WERI-Rb-1 (cell line): ENCODE measurements around the gene ZYG11B.
A peak's percentile ranks its signal among the peaks of the same experiment; 100 is the strongest.
"Not testable (repeated sequence)": the region's sequence is repeated elsewhere in the genome, so short reads cannot be mapped to it uniquely, and the experiment has no call there.

Experiments
- DNase-seq: peaks from one replicate; pipeline ENCODE4 v3.0.0-alpha.2; 2020
- H3K27ac ChIP-seq: fragments of 250-450 bp; sonication (Bioruptor Pico); 2 replicates; pipeline ENCODE4 v1.5.1; 2020; ENCODE audit warnings: mild to moderate bottlenecking, moderate library complexity
- H3K27me3 ChIP-seq: fragments of 250-450 bp; sonication (Bioruptor Pico); 2 replicates; pipeline ENCODE4 v1.5.1; 2021; ENCODE audit warnings: mild to moderate bottlenecking, low read depth, moderate library complexity; ENCODE audit not compliant: insufficient read depth, severe bottlenecking
- H3K36me3 ChIP-seq: fragments of 250-450 bp; sonication (Bioruptor Pico); 2 replicates; pipeline ENCODE4 v1.5.1; 2020; ENCODE audit warnings: mild to moderate bottlenecking, moderate library complexity
- H3K4me3 ChIP-seq: 2 replicates; pipeline ENCODE4 v1.5.1; 2011; ENCODE audit warnings: low read depth, mild to moderate bottlenecking, control low read depth, low read length
- H3K9me3 ChIP-seq: fragments of 250-450 bp; sonication (Bioruptor Pico); 2 replicates; pipeline ENCODE4 v1.5.1; 2021; ENCODE audit warnings: mild to moderate bottlenecking, moderate library complexity; ENCODE audit not compliant: severe bottlenecking
- CTCF ChIP-seq: IDR thresholded peaks from 2 replicates; pipeline ENCODE4 v1.5.1; 2011; ENCODE audit warnings: low read depth, mild to moderate bottlenecking, control low read depth, inconsistent platforms, low read length

The ZYG11B gene

DNA sequence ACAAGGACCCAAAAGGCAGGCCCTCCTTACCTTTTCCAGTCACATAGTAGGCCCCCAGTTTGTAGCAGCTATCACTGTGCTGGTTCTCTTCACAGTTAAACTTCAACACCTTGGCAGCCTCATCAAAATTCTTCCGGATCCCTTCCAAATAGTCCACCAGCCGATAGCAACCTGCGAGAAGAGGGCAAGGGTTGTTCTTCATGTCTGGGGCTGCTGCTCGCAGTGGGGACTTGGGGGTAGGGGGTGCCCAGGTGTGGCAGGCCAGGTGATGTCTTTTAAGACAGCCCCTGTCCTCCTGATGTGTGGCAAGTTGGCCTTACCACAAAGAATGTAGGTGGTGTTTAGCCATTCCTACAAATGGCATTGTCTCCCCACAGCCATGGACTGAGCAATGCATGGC lies 33.6 kb upstream of the ZYG11B start:
- no peaks in the 10 kb centered on the region for H3K9me3 ChIP-seq
- no peak overlapping the region for H3K27ac ChIP-seq
- H3K36me3 ChIP-seq = peaks cover 58% of the 10 kb centered on the region
- no peak for TF ChIP-seq CTCF
- no peak overlapping the region for H3K4me3 ChIP-seq
- no peaks in the 10 kb centered on the region for H3K27me3 ChIP-seq
- no peak for DNase-seq

GRCh38 chr1:52693351-52693750 lies 32.9 kb upstream of the ZYG11B start:
- peaks cover 52% of the 10 kb centered on the region for H3K36me3 ChIP-seq
- DNase-seq, H3K27ac ChIP-seq, H3K9me3 ChIP-seq, H3K4me3 ChIP-seq, H3K27me3 ChIP-seq: not testable (repeated sequence)

- Histone ChIP-seq H3K27ac (no peak overlapping the region), H3K36me3 (peaks cover 48% of the 10 kb centered on the region), H3K4me3 (no peak overlapping the region), H3K27me3 (no peaks in the 10 kb centered on the region), H3K9me3 (no peaks in the 10 kb centered on the region)
- DNase-seq = no peak
- no peak for TF ChIP-seq CTCF
These were observed 32.4 kb upstream of the ZYG11B start for GRCh38 chr1:52693843-52694242.

DNA sequence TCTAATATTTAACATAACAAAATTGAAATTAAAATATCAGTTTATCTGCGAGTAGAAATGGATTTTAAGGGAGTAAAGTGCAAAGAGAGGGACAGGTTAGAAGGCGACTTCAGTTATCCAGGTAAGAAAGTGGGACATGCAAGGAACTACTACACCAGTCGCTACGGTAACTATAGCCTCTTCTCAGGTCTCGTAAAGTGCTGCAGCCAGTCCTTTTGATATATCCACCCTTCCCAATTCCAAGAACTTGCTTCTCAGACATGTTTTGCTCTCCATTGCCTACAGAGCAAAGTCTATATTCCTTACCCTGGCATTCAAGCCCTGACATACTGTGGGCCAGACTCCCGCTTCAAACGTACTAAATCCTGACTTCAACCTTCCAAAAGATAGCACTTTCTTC lies 30.6 kb upstream of the ZYG11B start:
- no peak for DNase-seq
- H3K27me3 ChIP-seq = no peaks in the 10 kb centered on the region
- TF ChIP-seq CTCF = no peak
- H3K27ac ChIP-seq = no peak overlapping the region
- H3K9me3 ChIP-seq = no peaks in the 10 kb centered on the region
- H3K36me3 ChIP-seq = peaks cover 35% of the 10 kb centered on the region
- H3K4me3 ChIP-seq = no peak overlapping the region

- no peak for TF ChIP-seq CTCF
- H3K4me3 ChIP-seq = peak within 1 kb of the TSS; percentile 62
- H3K27ac ChIP-seq = peak within 1 kb of the TSS; percentile 77
- H3K9me3 ChIP-seq = no peaks in the 10 kb centered on the region
- H3K36me3 ChIP-seq = peaks cover 15% of the 10 kb centered on the region
- DNase-seq = peak; percentile 85
- H3K27me3 ChIP-seq = no peaks in the 10 kb centered on the region
These were observed 28.2 kb upstream of the ZYG11B start, which contains the start of gene COA7 for GRCh38 chr1:52697795-52698674. Gene COA7 (minus strand): TSS chr1:52698347. CDS start chr1:52698326, 21 bp downstream.

DNA sequence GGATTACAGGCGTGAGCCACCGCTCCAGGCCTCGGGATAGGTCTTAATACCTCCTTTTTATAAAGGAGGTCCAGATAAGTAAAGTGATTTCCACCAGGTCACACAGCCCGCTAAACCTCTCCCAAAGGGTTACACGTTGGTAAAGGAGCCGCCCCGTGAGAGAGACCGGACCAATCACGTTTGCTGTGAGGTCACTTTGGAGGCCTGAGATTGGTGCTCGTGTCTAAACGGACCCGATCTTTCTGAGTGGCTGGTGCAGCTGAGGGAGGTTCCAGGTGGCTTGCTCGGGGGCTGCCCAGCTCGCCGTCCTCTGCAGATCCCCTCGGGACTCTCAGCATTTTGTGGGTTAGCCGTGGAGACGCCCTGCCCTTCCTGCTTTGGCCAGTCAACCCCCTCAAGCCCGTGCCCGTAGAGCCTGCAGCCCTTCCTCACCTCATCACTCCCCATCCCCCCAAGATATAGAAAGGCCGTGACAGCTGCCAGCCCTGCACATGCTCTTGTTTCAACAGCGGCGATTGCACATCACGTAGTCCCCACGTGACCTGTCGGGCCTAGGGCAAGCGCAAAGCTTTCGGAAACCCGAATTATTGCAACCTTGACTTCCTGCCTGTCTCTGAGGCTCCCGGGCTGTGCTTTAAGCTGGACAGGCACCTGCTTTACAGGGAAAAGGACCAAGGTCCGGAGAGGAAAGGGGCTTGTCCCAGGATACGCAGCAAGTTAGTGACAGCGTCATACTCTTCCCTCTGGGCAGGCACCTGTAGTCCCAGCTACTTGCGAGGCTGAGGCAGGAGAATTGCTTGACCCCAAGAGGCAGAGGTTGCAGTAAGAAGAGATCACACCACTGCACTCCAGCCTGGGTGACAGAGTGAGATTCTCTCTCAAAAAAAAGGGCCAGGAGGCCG lies 23.1 kb upstream of the ZYG11B start:
- Histone ChIP-seq H3K4me3 (no peak overlapping the region), H3K9me3 (no peaks in the 10 kb centered on the region), H3K27me3 (no peaks in the 10 kb centered on the region), H3K27ac (no peak overlapping the region), H3K36me3 (no peaks in the 10 kb centered on the region)
- TF ChIP-seq CTCF = no peak
- peak; percentile 34 for DNase-seq
